Natural killer cell (primary cell): ENCODE results near the gene STX16. TPM values are rescaled to one million over a fixed set of nuclear protein-coding genes. Genes with fewer than 3 reads are reported as not detected.
A peak's percentile ranks its signal among the peaks of the same experiment; 100 is the strongest.

Experiments
- ATAC-seq, 3 donors: fragments of 150-1000 bp in 2 of 3; fragments of 200-7000 bp in 1 of 3; cut with Tn5 transposase; 1 replicate in 1 of 3; 2 replicates in 2 of 3; pipeline ENCODE4 v1.10.0; 2021; ENCODE audit warnings: mild to moderate bottlenecking in 2 of 3, moderate library complexity in 2 of 3
- DNase-seq, 2 donors: peaks; one replicate each; pipeline versions ENCODE4 v3.0.0 to v3.0.0-alpha.2; 2013 to 2021; ENCODE audit warnings: mixed read lengths in 1 of 2
- H3K27ac ChIP-seq: one replicate; pipeline ENCODE4 v1.5.1; 2013; ENCODE audit warnings: mild to moderate bottlenecking, low read length
- H3K27me3 ChIP-seq: one replicate; pipeline ENCODE4 v1.6.1; 2013; ENCODE audit warnings: low read length; ENCODE audit not compliant: control insufficient read depth, insufficient read depth
- H3K36me3 ChIP-seq: one replicate; pipeline ENCODE4 v1.6.1; 2013; ENCODE audit warnings: low read length; ENCODE audit not compliant: control insufficient read depth, insufficient read depth
- H3K4me1 ChIP-seq: one replicate; pipeline ENCODE4 v1.6.1; 2013; ENCODE audit warnings: low read length; ENCODE audit not compliant: control insufficient read depth, insufficient read depth
- H3K4me3 ChIP-seq: one replicate; pipeline ENCODE4 v1.5.1; 2013; ENCODE audit warnings: low read length
- H3K9me3 ChIP-seq: one replicate; pipeline ENCODE4 v1.6.1; 2013; ENCODE audit warnings: low read length; ENCODE audit not compliant: control insufficient read depth, insufficient read depth
- H3K27ac Mint-ChIP-seq, 2 donors: one replicate each; pipeline ENCODE4 v1.8.0; 2022; ENCODE audit warnings: mild to moderate bottlenecking in 2 of 2, mixed read lengths in 2 of 2, moderate library complexity in 1 of 2
- H3K27me3 Mint-ChIP-seq, 2 donors: one replicate each; pipeline ENCODE4 v1.8.0; 2022; ENCODE audit warnings: low read depth in 2 of 2, mixed read lengths in 2 of 2
- H3K36me3 Mint-ChIP-seq: one replicate; pipeline ENCODE4 v1.8.0; 2022; ENCODE audit warnings: mixed read lengths
- H3K4me1 Mint-ChIP-seq, 2 donors: one replicate each; pipeline ENCODE4 v1.8.0; 2022; ENCODE audit warnings: mixed read lengths in 2 of 2
- H3K4me3 Mint-ChIP-seq: one replicate; pipeline ENCODE4 v1.8.0; 2022; ENCODE audit warnings: mild to moderate bottlenecking, moderate library complexity, mixed read lengths
- H3K9me3 Mint-ChIP-seq, 2 donors: one replicate each; pipeline ENCODE4 v1.8.0; 2022; ENCODE audit warnings: mixed read lengths in 2 of 2
- WGBS: methylation state at CpG from one replicate; pipeline ENCODE4 v1.1.7; 2013; ENCODE audit warnings: missing lambda C conversion rate; ENCODE audit not compliant: insufficient coverage; 5-methylcytosine and 5-hydroxymethylcytosine counted together
- intact Hi-C: fragments of 100-400 bp; cut with micrococcal nuclease; formaldehyde crosslinking; loops from one replicate; pipeline ENCODE4 v1.14.2; 2022
- total RNA-seq, 4 donors: library from RNA; stranded (reverse); fragments of 120-200 nt in 1 of 4; gene quantifications; one replicate each; pipeline versions ENCODE4 v1.2.3 to v1.2.4, GENCODE V29; 2013 to 2022
- TF ChIP-seq, protein P1 (sequence below): fragments of 200-600 bp; IDR thresholded peaks from one replicate; pipeline ENCODE4 v1.8.0; 2022; ENCODE audit warnings: antibody characterized with exemption

Gene STX16
- total RNA-seq, 3 donors from 2014 or later (not counting 1 experiment from before 2014, with no cell fraction given) = 136 to 146 (median 143) TPM

DNA sequence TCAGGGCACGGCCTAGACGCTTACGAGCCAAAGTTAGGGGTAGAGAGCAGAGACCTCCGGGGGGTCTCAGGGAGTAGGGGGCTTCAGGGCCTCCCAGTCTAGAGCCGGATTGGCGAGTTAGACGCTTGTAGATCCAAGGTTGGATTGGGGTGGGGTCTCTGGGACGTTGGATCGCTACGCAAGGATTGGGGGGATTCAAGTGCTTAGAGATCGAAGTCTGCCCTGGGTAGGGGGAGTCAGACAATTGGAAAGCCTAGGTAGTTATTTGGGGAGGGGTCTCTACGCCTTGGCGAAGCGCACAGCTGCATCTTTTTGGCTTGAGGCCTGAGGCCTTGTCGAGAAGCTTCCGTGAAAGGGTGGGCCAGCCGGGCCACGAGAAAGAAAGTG lies 469 bp downstream of the STX16 start:
- Histone ChIP-seq H3K4me3 (peak overlapping the region; percentile 91), H3K27ac (peak overlapping the region; percentile 81), H3K27me3 (no peaks in the 10 kb centered on the region), H3K9me3 (no peaks in the 10 kb centered on the region), H3K4me1 (peaks cover 14% of the 10 kb centered on the region), H3K36me3 (peaks cover 3% of the 10 kb centered on the region)
- WGBS = 0% methylated on average over 18 of the region's 18 CpGs
- TF ChIP-seq, protein P1, sequence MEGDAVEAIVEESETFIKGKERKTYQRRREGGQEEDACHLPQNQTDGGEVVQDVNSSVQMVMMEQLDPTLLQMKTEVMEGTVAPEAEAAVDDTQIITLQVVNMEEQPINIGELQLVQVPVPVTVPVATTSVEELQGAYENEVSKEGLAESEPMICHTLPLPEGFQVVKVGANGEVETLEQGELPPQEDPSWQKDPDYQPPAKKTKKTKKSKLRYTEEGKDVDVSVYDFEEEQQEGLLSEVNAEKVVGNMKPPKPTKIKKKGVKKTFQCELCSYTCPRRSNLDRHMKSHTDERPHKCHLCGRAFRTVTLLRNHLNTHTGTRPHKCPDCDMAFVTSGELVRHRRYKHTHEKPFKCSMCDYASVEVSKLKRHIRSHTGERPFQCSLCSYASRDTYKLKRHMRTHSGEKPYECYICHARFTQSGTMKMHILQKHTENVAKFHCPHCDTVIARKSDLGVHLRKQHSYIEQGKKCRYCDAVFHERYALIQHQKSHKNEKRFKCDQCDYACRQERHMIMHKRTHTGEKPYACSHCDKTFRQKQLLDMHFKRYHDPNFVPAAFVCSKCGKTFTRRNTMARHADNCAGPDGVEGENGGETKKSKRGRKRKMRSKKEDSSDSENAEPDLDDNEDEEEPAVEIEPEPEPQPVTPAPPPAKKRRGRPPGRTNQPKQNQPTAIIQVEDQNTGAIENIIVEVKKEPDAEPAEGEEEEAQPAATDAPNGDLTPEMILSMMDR = no peak
- DNase-seq (peak in 1 of 2 donors; percentile 53), ATAC-seq (no peak)
- peak overlapping the region; percentile 94 to 98 for H3K27ac Mint-ChIP-seq
- H3K4me1 Mint-ChIP-seq = peaks cover 39 to 41% of the 10 kb centered on the region in 2 donors
- H3K36me3 Mint-ChIP-seq = no peaks in the 10 kb centered on the region
- H3K27me3 Mint-ChIP-seq = no peaks in the 10 kb centered on the region
- peak overlapping the region; percentile 97 for H3K4me3 Mint-ChIP-seq
- intact Hi-C loops = loop anchor here (5.0 to 10.0 kb wide), 4 partner anchors 201 to 1047 kb away; partner anchors contain the start of genes GNAS and GNAS-AS1
- H3K9me3 Mint-ChIP-seq = no peaks in the 10 kb centered on the region

DNA sequence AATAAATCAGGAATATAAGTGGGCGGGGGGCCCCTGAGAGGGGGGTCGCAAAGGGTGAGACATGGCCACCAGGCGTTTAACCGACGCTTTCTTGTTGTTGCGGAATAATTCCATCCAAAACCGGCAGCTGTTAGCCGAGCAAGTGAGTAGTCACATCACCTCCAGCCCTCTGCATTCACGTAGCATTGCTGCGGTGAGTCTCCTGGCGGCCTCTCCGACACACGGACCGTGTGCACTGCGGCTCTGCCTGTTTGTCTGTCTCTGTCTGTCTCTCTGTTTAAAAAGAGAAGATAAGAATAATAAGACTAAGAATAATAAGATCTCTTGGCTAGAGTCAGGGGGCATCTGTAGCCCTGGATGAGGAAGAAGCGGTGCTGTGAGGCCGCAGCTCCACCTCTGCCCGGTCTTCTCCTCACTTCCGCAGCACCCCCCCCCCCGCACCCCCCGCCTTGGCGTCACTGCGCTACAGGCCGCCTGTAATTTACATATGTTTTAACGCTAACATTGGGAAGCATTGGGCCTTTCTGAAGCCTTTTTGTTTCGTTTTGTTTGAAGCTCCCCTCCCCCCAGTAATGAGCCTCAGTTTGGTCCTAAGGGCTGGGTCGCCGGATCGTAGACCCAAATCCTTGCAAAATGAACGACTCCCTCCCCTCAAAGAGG lies 993 bp downstream of the STX16 start:
- DNase-seq = peak; percentile 62 to 91
- ATAC-seq = peak; percentile 64 to 84 (median 69)
- Histone ChIP-seq H3K27me3 (no peaks in the 10 kb centered on the region), H3K27ac (peak overlapping the region; percentile 81), H3K36me3 (peaks cover 3% of the 10 kb centered on the region), H3K9me3 (no peaks in the 10 kb centered on the region), H3K4me3 (peak overlapping the region; percentile 91), H3K4me1 (peaks cover 14% of the 10 kb centered on the region)
- Mint-ChIP-seq H3K36me3 (no peaks in the 10 kb centered on the region), H3K4me3 (peak overlapping the region; percentile 97), H3K27me3 (no peaks in the 10 kb centered on the region), H3K27ac (peak overlapping the region; percentile 94 to 98), H3K4me1 (peaks cover 44 to 47% of the 10 kb centered on the region in 2 donors), H3K9me3 (no peaks in the 10 kb centered on the region)
- TF ChIP-seq, protein P1 = no peak
- intact Hi-C loops = loop anchor here (2.0 to 10.0 kb wide), 6 partner anchors 41 to 1047 kb away; partner anchors contain the start of genes GNAS, GNAS-AS1 and NPEPL1
- 0% methylated on average over 19 of the region's 30 CpGs for WGBS

DNA sequence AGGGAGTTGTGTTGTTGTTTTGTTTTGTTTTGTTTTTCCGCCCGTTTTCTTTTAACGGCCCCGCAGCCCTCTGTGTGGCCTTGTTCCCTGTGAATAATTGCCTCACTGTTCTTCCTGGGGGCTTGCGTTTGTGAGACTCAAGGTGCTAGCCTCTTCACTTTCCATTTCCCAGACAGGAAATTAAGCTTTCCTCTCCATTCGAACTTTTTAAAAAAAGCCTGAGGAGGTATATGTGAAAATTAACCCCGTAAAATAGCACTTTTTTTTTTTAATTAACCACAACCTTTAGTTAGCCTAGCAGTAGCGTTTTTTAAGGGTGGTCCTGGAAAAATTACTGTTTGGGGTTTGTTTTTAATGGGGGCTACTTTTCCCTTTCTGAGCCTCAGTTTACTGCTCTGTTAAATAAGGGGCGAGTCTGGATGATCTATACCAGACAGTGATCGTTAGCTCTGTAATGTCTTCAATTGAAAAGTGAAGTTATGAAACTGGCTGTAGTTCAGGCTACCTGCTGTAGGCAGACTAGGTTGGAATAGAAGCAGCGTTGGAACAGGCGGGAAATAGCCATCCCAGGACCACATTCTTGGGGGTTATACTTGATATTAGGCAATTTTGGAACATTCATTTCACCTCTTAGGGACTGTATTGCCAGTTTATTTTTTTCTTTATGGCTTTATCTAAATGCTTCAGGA lies 1.7 kb downstream of the STX16 start:
- Mint-ChIP-seq H3K27me3 (no peaks in the 10 kb centered on the region), H3K4me3 (peak overlapping the region; percentile 97), H3K9me3 (no peaks in the 10 kb centered on the region), H3K36me3 (no peaks in the 10 kb centered on the region), H3K27ac (peak overlapping the region; percentile 94 to 98), H3K4me1 (peaks cover 51 to 53% of the 10 kb centered on the region in 2 donors)
- Histone ChIP-seq H3K36me3 (peaks cover 3% of the 10 kb centered on the region), H3K27me3 (no peaks in the 10 kb centered on the region), H3K4me3 (peak overlapping the region; percentile 91), H3K27ac (peak overlapping the region; percentile 81), H3K9me3 (no peaks in the 10 kb centered on the region), H3K4me1 (peaks cover 14% of the 10 kb centered on the region)
- TF ChIP-seq, protein P1 = no peak
- WGBS = 43% methylated on average over 6 of the region's 12 CpGs
- DNase-seq (peak in 1 of 2 donors; percentile 52), ATAC-seq (peak; percentile 11 to 35 (median 16))
- intact Hi-C loops = loop anchor here (2.0 to 10.0 kb wide), 6 partner anchors 40 to 1048 kb away; partner anchors contain the start of genes GNAS, GNAS-AS1 and NPEPL1
